Peyer's patch (tissue), 4 donors: ENCODE results near the gene GGCT.
"Not testable (repeated sequence)": the region's sequence is repeated elsewhere in the genome, so short reads cannot be mapped to it uniquely, and the experiment has no call there.

Experiments
- CTCF ChIP-seq, 6 experiments: fragments of 450-650 bp in 4 of 6; fragments of 200-600 bp in 2 of 6; sonication (generic) in 1 of 6; IDR thresholded peaks; one replicate each; pipeline ENCODE4 v1.5.1; 2017 to 2019; ENCODE audit warnings: antibody characterized with exemption in 6 of 6, mild to moderate bottlenecking in 3 of 6, moderate library complexity in 1 of 6
- POLR2A ChIP-seq, 2 donors: fragments of 450-650 bp; IDR thresholded peaks; one replicate each; pipeline ENCODE4 v1.5.1; 2017; ENCODE audit warnings: antibody characterized with exemption in 2 of 2, mild to moderate bottlenecking in 2 of 2, moderate library complexity in 2 of 2

- not testable (repeated sequence) for TF ChIP-seq CTCF, POLR2A (IDR thresholded peaks at IDR 0.05)
Measured at GRCh38 chr7:30543115-30543514, 38.5 kb upstream of the GGCT start.
